HEK293T (cell line): Measurements from ENCODE around the gene TMEM184C.

Source experiments
- BHLHE40 ChIP-seq: fragments of 450-650 bp; IDR thresholded peaks from 2 replicates; pipeline ENCODE4 v1.6.1; 2016; ENCODE audit warnings: mild to moderate bottlenecking, moderate library complexity, borderline replicate concordance
- ELF4 ChIP-seq: fragments of 450-650 bp; IDR thresholded peaks from 2 replicates; pipeline ENCODE4 v1.6.1; 2017; ENCODE audit warnings: antibody characterized with exemption
- FOXA1 ChIP-seq: fragments of 450-650 bp; IDR thresholded peaks from 2 replicates; pipeline ENCODE4 v1.6.1; 2016; ENCODE audit warnings: mild to moderate bottlenecking
- FOXM1 ChIP-seq: fragments of 450-650 bp; IDR thresholded peaks from 2 replicates; pipeline ENCODE4 v1.6.1; 2017; ENCODE audit warnings: mild to moderate bottlenecking, borderline replicate concordance
- HDGF ChIP-seq: fragments of 450-650 bp; IDR thresholded peaks from 2 replicates; pipeline ENCODE4 v1.6.1; 2017; ENCODE audit warnings: antibody characterized with exemption, borderline replicate concordance
- L3MBTL2 ChIP-seq: fragments of 450-650 bp; conservative IDR thresholded peaks from 2 replicates; pipeline ENCODE4 v1.6.1; 2016; ENCODE audit warnings: mild to moderate bottlenecking
- LEF1 ChIP-seq: fragments of 450-650 bp; IDR thresholded peaks from 2 replicates; pipeline ENCODE4 v1.6.1; 2017; ENCODE audit warnings: mild to moderate bottlenecking, borderline replicate concordance
- NFRKB ChIP-seq: fragments of 450-650 bp; IDR thresholded peaks from 2 replicates; pipeline ENCODE4 v1.6.1; 2016; ENCODE audit warnings: mild to moderate bottlenecking, moderate library complexity
- SP1 ChIP-seq: fragments of 450-650 bp; IDR thresholded peaks from 2 replicates; pipeline ENCODE4 v1.6.1; 2017
- SUZ12 ChIP-seq: fragments of 450-650 bp; IDR thresholded peaks from 2 replicates; pipeline ENCODE4 v1.6.1; 2016; ENCODE audit warnings: mild to moderate bottlenecking
- TARDBP ChIP-seq: fragments of 450-650 bp; IDR thresholded peaks from 2 replicates; pipeline ENCODE4 v1.6.1; 2016
- ZNF384 ChIP-seq: fragments of 450-650 bp; IDR thresholded peaks from 2 replicates; pipeline ENCODE4 v1.6.1; 2016
- TF ChIP-seq, protein P1 (sequence below): fragments of 450-650 bp; IDR thresholded peaks from 2 replicates; pipeline ENCODE4 v1.6.1; 2016

- TF ChIP-seq, protein P1, sequence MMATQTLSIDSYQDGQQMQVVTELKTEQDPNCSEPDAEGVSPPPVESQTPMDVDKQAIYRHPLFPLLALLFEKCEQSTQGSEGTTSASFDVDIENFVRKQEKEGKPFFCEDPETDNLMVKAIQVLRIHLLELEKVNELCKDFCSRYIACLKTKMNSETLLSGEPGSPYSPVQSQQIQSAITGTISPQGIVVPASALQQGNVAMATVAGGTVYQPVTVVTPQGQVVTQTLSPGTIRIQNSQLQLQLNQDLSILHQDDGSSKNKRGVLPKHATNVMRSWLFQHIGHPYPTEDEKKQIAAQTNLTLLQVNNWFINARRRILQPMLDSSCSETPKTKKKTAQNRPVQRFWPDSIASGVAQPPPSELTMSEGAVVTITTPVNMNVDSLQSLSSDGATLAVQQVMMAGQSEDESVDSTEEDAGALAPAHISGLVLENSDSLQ: no peak
- TF ChIP-seq LEF1 (no peak), BHLHE40 (no peak), HDGF (no peak), TARDBP (no peak), SUZ12 (no peak), SP1 (no peak), L3MBTL2 (no peak), NFRKB (no peak), FOXM1 (no peak), ZNF384 (no peak), FOXA1 (no peak), ELF4 (no peak)
Measured at GRCh38 chr4:147620315-147620714, 3.1 kb downstream of the TMEM184C start.
